HEK293 (cell line): Measurements from ENCODE around the gene GOLGA6L2.

Source experiments
- KLF9 ChIP-seq: fragments of 450-650 bp; formaldehyde crosslinking; IDR thresholded peaks from 2 replicates; pipeline ENCODE4 v1.5.1; 2016; ENCODE audit warnings: missing biosample characterization, missing genetic modification characterization, low read depth
- TCF7L2 ChIP-seq: IDR thresholded peaks from 2 replicates; pipeline ENCODE4 v1.6.1; 2011; ENCODE audit warnings: low read depth, mild to moderate bottlenecking, inconsistent platforms, low read length, moderate library complexity, borderline replicate concordance
- ZBTB21 ChIP-seq: fragments of 450-650 bp; formaldehyde crosslinking; IDR thresholded peaks from 2 replicates; pipeline ENCODE4 v1.5.1; 2017; ENCODE audit warnings: missing biosample characterization, missing genetic modification characterization
- ZNF10 ChIP-seq: fragments of 450-650 bp; formaldehyde crosslinking; IDR thresholded peaks from 2 replicates; pipeline ENCODE4 v1.5.1; 2017; ENCODE audit warnings: missing biosample characterization, missing genetic modification characterization
- ZNF416 ChIP-seq: fragments of 450-650 bp; formaldehyde crosslinking; IDR thresholded peaks from 2 replicates; pipeline ENCODE4 v1.5.1; 2016; ENCODE audit warnings: missing biosample characterization, missing genetic modification characterization
- ZNF423 ChIP-seq: fragments of 450-650 bp; formaldehyde crosslinking; IDR thresholded peaks from 2 replicates; pipeline ENCODE4 v1.5.1; 2016; ENCODE audit warnings: missing biosample characterization, missing genetic modification characterization
- ZNF660 ChIP-seq: fragments of 450-650 bp; IDR thresholded peaks from 2 replicates; pipeline ENCODE4 v1.5.1; 2018; ENCODE audit warnings: missing biosample characterization, mild to moderate bottlenecking, missing genetic modification characterization
- ZNF747 ChIP-seq: fragments of 450-650 bp; formaldehyde crosslinking; IDR thresholded peaks from 2 replicates; pipeline ENCODE4 v1.5.1; 2016; ENCODE audit warnings: missing biosample characterization, missing genetic modification characterization
- TF ChIP-seq, protein P1 (sequence below): fragments of 450-650 bp; formaldehyde crosslinking; IDR thresholded peaks from 2 replicates; pipeline ENCODE4 v1.5.1; 2016; ENCODE audit warnings: missing biosample characterization, missing genetic modification characterization

DNA sequence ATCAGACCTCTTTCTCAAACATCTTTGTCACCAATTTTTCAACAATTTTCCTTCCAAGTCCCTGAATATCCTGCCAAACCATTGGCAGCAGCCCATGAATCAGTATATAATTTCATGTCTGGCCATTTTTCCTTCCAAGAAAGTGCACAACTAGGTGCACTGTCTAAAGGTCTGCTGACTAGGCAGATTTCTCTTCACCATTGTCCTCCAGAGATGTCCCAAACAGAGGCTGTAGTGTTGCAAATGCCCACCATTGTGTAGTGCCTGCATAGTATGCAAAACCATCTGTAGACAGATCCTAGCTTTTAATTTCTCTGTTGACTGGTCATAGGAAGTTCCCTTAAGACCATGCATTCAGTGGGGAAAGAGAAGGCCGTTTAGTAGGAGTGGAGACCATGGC lies 25.0 kb upstream of the GOLGA6L2 start:
- TF ChIP-seq ZNF747 (tag by site-specific recombination) (no peak), ZNF660 (no peak), KLF9 (no peak), TCF7L2 (no peak), ZNF10 (tag by site-specific recombination) (no peak), ZBTB21 (tag by site-specific recombination) (no peak), ZNF423 (tag by site-specific recombination) (no peak), ZNF416 (tag by site-specific recombination) (no peak)
- TF ChIP-seq, protein P1, sequence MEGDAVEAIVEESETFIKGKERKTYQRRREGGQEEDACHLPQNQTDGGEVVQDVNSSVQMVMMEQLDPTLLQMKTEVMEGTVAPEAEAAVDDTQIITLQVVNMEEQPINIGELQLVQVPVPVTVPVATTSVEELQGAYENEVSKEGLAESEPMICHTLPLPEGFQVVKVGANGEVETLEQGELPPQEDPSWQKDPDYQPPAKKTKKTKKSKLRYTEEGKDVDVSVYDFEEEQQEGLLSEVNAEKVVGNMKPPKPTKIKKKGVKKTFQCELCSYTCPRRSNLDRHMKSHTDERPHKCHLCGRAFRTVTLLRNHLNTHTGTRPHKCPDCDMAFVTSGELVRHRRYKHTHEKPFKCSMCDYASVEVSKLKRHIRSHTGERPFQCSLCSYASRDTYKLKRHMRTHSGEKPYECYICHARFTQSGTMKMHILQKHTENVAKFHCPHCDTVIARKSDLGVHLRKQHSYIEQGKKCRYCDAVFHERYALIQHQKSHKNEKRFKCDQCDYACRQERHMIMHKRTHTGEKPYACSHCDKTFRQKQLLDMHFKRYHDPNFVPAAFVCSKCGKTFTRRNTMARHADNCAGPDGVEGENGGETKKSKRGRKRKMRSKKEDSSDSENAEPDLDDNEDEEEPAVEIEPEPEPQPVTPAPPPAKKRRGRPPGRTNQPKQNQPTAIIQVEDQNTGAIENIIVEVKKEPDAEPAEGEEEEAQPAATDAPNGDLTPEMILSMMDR (tag by site-specific recombination) = no peak
